ENCODE results near the gene KDM1A.

KDM1A gene

DNA sequence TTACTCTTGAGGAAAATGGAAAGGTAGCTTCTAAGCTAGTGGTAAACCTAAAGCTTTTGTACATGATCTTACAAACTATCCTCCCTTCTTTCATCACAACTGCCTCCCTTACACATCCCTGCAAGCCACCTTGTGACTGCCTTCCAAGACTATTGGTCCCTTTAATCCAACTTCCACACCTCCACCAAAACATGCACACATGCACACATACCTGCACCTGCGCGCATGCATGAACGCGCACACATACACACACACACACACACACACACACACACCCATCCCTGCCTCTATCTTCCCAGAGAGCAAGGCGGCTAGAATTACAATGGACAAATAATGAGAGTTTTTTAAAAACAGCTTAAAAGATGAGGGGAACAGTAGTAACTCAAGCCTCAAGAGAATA is 91.1 kb downstream of the KDM1A start:
- DNase-seq (ENCODE audit: low read depth) = no peak

- no peak for DNase-seq (ENCODE audit: low read depth)
Observed at GRCh38 chr1:23111600-23112535, 92.6 kb downstream of the KDM1A start.

DNA sequence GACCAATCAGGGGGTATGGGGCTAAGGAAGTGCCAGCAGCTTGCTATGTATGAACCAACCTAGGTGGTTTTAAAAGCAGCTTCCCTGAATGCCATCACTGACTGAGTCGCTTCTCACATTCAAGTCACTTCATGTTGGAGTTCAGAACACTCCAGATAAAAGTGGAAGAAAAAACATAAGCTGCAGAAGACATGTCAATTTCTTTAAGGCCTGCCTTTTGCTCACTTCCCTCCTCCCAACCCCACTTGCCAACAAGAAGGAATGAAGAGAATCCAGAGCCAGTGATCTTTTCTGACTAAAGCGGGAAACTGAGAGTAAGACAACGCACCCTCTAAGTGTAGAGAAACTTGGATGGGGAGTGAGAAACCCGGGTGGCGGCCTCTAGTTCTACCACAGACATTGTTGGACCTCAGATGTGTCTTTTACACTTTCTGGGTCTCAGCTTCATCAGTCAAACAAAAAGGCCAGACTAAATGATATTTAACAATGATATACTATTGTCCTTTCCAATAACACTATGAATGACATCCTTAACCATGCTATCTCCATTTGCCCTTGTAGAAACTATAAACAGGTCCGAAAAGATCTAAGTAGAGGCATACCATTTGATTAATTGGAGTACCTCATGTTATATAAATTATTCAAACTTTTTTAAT is 95.3 kb downstream of the KDM1A start:
- DNase-seq (ENCODE audit: low read depth) = no peak

DNA sequence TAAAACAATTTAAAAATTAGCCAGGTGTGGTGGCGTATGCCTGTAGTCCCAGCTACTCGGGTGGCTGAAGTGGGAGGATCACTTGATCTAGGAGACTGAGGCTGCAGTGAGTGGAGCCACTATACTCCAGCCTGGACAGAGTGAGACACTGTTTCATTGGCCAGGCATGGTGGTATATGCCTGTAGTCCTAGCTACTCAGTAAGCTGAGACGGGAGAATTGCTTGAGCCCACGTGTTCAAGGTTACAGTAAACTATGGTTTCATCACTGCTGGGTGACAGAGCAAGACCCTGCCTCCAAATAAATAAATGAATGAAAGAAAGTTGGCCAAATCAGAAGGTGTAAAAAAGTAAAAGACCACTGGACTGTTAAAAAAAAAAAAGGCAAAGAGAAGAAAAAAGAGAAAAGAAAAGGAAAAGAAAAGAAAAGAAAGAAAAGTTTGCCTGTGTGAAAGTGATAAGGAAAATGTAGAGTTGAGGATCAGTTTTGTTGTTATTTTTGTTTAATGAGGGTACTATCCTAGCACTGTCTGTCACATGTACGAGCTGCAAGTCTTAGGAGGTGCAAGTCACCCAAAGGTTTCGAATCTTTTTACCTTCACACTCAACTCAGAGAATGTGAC is 97.1 kb downstream of the KDM1A start:
- no peak for DNase-seq (ENCODE audit: low read depth)

DNA sequence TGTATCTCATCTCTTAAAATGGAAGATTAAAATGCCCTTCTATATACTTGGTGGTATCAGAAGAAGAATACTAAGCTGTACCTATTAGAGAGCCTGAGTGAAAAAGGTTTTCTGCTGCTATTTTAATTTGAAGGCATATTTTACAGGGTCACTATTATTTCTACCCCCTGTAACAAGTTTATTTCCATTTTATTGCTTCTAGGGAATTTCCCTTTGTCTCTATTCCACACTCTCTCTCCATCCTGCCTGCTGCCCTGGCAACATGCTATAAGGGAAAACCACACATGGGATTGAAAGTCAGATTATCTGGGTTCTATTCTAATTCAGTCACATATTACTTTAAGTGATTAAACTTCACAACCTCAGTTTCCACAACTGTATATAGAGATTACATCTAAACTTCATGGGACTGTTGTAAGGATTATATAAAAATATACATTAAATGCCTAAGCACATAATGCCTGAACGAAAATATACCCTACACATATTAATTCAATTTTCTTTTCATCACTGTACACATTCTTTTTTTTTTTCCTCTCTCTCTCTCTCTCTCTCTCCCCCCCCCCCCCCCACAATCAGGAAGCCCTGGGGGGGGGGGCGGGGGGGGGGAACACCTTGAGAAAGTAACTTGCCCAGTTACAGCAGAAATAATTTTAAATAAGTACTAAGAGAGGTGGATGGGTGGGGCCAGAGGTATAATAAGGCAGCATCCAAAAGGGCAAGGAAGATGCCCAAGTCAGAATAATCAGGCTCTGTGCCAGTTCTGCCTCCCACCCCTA is 97.8 kb downstream of the KDM1A start:
- no peak for DNase-seq (ENCODE audit: low read depth)

DNA sequence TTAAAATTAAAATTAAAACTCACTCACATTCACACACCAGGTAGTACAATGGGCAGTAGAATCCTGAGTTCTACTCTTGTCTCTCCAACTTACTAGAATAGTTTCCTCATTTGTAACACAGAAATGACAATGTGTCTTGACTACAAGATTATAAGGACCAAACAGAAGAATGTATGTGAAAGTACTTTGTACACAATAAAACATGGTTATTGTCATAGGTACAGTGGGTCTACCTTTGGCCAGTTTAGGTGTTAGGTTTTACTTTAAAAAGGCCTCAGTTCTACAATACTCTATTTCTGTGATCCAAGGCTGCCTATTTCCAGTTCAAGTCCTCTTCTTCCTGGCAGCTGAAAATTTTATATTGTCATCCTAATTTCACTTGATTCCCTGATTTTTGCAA is 99.1 kb downstream of the KDM1A start:
- DNase-seq (ENCODE audit: low read depth) = no peak

DNA sequence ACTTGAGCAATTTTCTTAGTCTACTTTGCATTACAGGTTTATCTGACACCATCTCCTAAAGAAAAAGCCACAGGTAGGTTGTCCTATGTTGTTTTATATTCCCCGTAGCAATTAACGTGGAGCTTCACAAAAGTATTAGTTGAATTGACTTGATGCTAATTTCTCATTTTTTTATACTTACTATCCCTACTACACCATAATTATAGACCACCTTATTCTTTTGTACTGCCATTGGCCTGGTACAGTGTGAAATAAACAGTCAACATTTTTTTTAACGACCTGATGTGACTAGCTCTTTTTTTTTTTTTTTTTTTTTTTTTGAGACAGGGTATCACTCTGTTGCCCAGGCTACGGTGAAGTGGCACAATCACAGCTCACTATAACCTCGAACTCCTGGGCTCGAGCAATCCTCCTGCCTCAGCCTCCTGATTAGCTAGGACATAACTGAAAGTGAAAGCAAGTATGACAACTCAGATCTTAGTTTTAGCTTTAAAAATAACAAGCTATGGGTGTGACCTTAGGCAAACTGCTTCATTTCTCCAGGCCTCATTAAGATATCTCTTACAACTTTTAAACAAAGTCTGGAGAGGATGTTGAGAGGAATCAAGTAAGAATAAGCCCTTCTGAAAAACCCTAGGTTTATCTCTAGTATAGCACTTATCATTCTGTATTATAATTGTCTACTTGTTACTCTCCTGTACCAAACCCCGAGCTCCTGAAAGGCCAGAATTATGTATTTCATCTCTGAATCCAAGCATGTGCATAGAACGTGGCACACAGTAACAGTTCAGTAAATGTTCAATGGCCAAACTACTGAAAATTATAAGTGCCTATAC is 99.9 kb downstream of the KDM1A start:
- DNase-seq (ENCODE audit: low read depth) = peak; percentile 29

DNA sequence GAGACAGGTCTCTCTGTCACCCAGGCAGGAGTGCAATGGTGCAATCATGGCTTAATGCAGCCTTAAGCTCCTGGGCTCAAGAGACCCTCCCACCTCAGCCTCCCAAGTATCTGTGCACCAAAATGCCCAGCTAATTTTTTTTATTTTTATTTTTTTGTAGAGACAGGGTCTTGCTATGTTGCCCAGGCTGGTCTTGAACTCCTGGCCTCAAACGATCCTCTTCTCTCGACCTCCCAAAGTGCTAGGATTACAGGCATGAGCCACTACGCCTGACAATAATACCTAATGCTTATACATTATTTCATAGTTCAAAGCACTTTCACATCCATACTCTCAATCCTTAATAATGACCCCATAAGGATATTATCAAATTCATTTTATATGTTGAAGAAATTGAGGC is 101.1 kb downstream of the KDM1A start:
- no peak for DNase-seq (ENCODE audit: low read depth)

DNA sequence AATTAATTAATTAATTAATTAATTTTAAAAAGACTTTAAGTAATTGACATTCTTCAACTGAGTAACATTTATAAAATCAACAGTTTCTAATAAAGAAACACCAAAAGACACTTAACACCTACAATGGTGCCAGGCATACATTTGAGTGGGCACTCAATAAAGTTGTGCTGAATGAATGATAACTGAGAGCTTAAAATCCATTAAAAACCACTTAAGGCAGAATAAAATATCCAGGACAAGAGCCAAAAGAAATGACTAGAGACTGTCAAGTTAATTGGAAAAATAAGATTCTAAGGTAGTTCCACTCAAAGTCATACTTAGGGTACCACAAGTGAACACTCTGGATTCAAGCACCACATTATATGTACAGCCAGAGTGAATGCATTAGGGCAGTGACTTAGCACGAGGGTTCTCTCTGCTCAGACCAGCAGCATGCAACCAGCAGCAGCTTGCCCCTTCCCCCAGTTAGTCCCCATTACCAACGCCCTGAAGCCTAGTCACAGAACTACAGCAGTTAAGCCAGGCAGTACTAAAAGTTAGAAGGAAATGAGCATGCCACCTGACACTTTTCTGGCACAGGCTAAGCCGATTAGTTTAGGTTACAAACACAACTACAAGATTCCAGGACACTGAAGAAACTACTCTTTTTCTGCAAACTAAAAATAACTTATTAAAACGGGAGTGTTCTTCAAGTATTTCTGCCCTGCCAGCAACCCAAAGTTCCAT is 102.9 kb downstream of the KDM1A start:
- DNase-seq (ENCODE audit: low read depth) = no peak

DNA sequence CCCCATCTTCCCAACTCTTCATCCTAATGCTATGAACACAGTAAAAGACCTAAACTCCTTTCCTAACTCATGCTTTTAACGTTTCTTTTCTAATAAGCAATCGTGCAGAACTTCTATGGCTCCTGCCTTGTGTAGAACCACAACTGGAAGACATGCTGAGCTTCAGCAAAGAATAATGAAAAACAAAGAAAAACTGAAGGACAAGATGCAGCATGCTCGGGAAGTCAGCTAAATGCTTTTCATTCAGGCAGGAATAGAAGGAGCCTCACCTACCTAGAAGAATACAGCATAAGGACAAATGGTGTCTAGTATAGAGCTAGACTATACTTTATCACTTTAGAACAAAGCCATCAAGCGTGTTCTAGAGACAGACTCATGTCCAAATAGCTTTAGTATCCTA is 103.5 kb downstream of the KDM1A start:
- DNase-seq (ENCODE audit: low read depth) = no peak

GRCh38 chr1:23123528-23123927 is 104.3 kb downstream of the KDM1A start:
- no peak for DNase-seq (ENCODE audit: low read depth)

- DNase-seq (ENCODE audit: low read depth) = no peak
Observed at GRCh38 chr1:23124259-23125026, 105.2 kb downstream of the KDM1A start.

DNA sequence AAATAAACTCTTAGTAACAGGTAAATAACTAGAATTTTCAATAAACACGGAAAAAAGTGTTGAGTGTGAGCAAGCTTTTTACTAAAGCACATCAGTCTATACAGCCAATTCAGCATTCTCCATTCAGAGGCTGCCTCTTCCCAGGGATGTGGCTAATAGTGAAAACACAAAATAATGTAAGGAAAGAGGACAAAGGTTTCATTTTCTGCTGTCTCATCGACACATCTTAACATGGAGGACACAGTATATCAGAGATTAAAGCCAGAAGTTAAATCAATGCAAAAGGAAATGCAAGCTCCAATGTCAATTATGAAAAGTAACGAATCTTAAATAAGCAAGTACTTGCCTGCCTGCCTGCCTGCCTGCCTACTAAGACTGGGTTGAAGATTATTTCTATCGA is 106.2 kb downstream of the KDM1A start:
- DNase-seq (ENCODE audit: low read depth) = no peak

DNA sequence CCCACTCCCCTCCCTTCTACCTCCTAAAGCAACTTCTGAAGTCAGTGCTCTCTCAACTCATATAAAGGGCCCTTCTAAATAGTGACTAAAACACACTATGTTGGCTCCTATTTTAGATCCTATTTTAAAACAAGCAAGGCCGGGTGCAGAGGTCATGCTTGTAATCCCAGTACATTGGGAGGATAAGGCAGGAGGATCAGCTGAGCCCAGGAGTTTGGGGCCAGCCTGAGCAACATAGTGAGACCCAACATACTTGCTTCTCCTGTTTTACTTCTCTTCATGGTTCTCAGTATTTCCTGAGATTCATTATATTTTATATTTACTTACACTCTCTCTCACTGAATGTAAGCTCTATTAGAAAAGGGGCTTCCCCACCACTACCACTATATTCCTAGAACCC is 106.9 kb downstream of the KDM1A start:
- no peak for DNase-seq (ENCODE audit: low read depth)

DNA sequence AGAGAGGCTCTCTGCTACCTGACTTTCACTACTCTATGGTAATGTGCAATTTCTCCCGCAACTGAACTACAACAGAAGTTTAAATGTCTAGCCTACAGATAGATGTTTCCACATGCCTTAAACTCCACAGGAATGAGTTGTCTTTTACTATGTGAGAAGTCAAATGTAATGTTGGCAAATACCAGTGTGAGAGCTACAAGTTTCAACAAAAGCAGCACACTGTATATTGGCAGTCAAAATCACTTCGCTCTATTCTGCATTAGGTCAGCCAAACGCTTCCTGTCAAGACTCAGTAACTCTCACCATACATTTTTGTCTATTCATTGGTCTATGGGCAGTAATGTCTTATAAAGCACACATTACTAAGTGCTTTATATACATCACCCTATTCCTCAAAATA is 107.5 kb downstream of the KDM1A start:
- no peak for DNase-seq (ENCODE audit: low read depth)

- DNase-seq (ENCODE audit: low read depth) = no peak
Observed at GRCh38 chr1:23129846-23130245, 110.6 kb downstream of the KDM1A start.

GRCh38 chr1:23132033-23132432 is 112.8 kb downstream of the KDM1A start:
- no peak for DNase-seq (ENCODE audit: low read depth)

Measured in T-helper 22 cell (primary cell).